Stimulated activated CD4-positive, alpha-beta T cell treated with anti-CD3 and anti-CD28 coated beads, Interleukin-2, amount 100 ng/mL, for 24 hours (primary cell): ENCODE results near the gene ATP9B.
"Not testable (repeated sequence)": the region's sequence is repeated elsewhere in the genome, so short reads cannot be mapped to it uniquely, and the experiment has no call there.

ENCODE experiments used
- DNase-seq, 2 donors: peaks; one replicate each; pipeline ENCODE4 v3.0.0-alpha.2; 2020

Gene ATP9B

GRCh38 chr18:79299272-79299671 is 230.1 kb downstream of the ATP9B start:
- no peak for DNase-seq

- DNase-seq = no peak
Observed at GRCh38 chr18:79299711-79300110, 230.5 kb downstream of the ATP9B start.

DNA sequence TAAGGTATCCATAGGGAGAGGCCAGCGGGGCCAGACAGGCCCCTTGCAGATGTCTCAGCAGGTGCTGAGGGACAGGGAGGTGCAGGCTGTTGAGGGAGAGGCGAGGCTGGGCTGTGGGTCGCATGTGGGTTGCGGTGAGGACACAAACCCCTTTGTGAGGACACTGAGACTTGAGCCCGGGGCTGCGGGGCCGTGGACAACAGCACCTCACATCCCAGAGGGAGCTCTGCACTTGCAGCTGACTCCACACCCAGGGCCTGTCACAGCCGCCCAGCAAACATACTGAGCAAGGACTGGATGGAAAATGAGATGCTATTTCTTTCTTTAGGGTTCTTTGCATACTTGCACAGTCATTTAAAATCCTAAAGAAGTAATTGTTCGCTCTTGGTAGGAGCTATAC is 231.2 kb downstream of the ATP9B start:
- no peak for DNase-seq

DNA sequence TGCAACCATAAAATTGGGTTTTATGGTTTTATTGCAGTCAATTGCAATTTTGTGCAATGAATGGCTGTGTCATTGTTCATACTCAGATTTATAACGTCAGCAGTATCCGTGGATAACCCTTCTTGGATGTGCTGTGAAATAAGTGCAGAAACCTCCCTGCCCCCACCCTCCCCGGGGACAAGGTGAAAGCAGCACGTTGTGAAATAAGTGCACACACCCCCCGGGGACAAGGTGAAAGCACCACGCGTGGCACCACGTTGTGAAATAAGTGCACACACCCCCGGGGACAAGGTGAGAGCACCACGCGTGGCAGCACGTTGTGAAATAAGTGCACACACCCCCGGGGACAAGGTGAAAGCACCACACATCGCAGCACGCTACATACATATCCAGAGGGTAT is 232.9 kb downstream of the ATP9B start:
- no peak for DNase-seq

GRCh38 chr18:79305911-79306310 is 236.7 kb downstream of the ATP9B start:
- DNase-seq = no peak

DNA sequence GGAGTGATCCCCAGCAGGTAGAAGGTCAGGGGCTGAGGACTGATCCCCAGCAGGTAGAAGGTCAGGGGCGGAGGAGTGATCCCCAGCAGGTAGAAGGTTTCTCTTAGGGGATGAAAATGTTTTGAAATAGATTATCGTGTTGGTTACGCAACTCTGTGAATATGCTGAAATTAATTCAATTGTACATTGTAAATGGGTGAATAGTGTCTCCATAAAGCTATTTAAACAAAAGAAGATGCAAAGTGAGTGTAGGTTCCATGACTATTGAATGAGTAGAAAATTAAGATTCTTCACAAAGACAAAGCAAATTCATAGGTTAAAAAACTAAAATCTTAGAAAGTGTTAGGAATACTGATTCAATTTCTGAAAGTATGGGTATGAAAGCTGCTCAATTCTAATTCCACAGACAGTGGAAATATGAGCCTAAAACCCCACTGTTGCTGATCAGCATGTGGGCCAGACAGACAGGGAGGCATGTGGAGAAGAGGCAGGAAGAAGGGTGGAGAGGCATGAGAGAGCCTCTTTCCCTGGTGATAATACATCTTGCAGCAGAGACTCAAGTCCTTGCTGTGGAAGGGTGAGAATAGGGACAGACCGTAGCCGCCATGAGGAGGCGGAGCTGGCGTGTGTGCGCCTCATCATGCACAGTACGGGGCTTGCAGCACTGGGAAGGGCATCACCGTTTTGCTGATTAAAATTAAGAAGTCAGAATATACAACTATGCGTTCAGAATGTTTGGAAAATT is 240.6 kb downstream of the ATP9B start:
- DNase-seq = no peak

GRCh38 chr18:79314838-79315388 is 245.7 kb downstream of the ATP9B start:
- DNase-seq = no peak

- DNase-seq = no peak
Observed at GRCh38 chr18:79315596-79315995, 246.4 kb downstream of the ATP9B start.

GRCh38 chr18:79317703-79318102 is 248.5 kb downstream of the ATP9B start:
- no peak for DNase-seq

- no peak for DNase-seq
Observed at GRCh38 chr18:79318142-79318673, 249.0 kb downstream of the ATP9B start.

- no peak for DNase-seq
Observed at GRCh38 chr18:79320216-79320850, 251.1 kb downstream of the ATP9B start.

GRCh38 chr18:79321625-79322405 is 252.6 kb downstream of the ATP9B start:
- DNase-seq = no peak

DNA sequence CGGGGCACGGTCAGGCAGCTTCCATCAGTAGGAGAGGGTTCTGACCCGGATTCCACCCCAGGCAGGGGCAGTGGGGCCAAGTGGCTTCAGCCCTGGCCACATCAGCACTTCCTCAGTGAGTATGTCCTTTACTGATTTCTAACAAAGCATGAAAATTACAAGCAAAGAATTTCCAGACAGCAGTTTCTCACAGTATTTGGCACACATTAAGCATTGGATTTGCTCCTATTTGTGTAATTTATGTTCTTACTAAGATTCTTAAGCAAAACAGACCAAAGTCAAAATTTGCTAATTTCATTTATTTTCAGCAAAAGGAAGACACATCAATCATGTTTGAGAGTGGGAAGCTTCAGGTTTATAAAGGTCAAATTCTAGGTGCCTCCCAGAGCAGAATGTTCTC is 253.2 kb downstream of the ATP9B start:
- no peak for DNase-seq

DNA sequence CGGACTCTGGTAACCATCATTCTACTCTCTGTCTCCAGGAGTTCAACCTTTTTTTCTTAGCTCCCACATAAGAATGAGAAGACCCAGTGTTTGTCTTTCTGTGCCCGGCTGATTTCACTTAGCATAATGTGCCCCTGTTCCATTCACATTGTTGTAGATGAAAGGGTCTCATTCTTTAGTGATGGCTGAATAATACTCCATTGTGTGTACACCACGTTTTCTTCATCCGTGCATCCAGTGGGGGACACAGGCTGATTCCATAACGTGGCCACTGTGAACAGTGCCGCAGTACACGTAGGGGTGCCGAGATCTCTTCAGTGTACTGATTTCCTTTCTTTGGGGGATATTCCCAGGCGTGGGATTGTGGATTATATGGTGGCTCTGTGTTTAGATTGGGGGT is 254.3 kb downstream of the ATP9B start:
- DNase-seq = no peak

- DNase-seq = no peak
Observed at GRCh38 chr18:79326413-79327198, 257.4 kb downstream of the ATP9B start.

GRCh38 chr18:79327199-79327721 is 258.1 kb downstream of the ATP9B start:
- DNase-seq = no peak

- DNase-seq = not testable (repeated sequence)
Observed at GRCh38 chr18:79327915-79328314, 258.7 kb downstream of the ATP9B start.

- DNase-seq = no peak
Observed at GRCh38 chr18:79328887-79329286, 259.7 kb downstream of the ATP9B start.

DNA sequence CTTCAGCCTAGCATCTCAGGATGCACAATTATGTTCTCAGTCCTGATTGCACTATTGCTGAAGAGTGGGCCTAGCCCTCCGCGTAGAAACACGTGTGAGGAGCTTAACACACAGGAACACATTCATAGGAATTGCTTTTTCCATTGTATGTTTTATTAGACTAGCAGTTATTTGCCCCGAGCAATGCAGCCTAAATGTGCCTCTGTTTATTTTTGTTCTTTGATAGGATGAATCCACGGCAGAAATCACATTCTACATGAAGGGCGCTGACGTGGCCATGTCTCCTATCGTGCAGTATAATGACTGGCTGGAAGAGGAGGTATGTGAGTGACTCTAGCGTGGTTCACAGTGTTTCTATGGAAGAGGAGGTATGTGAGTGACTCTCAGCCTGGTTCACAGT is 260.6 kb downstream of the ATP9B start:
- no peak for DNase-seq

GRCh38 chr18:79332646-79333045 is 263.5 kb downstream of the ATP9B start:
- no peak for DNase-seq

DNA sequence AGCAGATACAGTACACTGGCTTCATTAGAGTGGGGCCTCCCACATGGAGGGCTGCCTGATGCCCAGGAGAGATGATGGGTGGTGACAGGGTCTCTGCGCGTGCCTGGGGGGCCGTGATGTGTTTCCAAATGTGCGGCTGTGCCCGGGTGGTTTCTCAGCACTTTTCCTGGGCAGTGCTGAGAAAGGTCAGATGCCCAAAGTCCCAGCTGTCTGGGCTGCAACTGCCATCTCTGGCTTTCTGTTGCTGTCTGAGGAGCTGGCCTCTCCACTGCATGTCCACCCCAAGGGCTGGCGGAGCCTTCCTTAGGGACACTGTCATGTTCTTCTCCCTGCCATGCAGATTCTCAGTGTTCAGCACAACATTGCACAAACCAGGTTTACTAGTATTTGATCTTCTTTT is 263.9 kb downstream of the ATP9B start:
- no peak for DNase-seq
